SKM-1 treated with dmso at 0.1 percent for 144 hours (cell line): ENCODE data around the gene RAB24.
"Not testable (repeated sequence)": the region's sequence is repeated elsewhere in the genome, so short reads cannot be mapped to it uniquely, and the experiment has no call there.

Source experiments
- DNase-seq: peaks from one replicate; lab custom pipeline; 2025; ENCODE audit not compliant: unreplicated experiment; lab: John Stamatoyannopoulos, UW

Gene RAB24

GRCh38 chr5:177303121-177303924 lies at the start of gene RAB24, which contains the start of gene PRELID1:
TSS of gene RAB24 (minus strand) at chr5:177303719. CDS start at chr5:177303288, 431 bp downstream.
TSS of gene PRELID1 (plus strand) at chr5:177303799. CDS start at chr5:177303986, 187 bp downstream.
- peak; percentile 66 for DNase-seq

- no peak for DNase-seq
Measured at GRCh38 chr5:177353093-177353492, 49.6 kb upstream of the RAB24 start.

GRCh38 chr5:177351392-177352329 lies 48.1 kb upstream of the RAB24 start, which contains the start of gene LMAN2:
TSS of gene LMAN2 (minus strand) at chr5:177351668. CDS start at chr5:177351647, 21 bp downstream.
- peak; percentile 96 for DNase-seq

GRCh38 chr5:177350776-177351391 lies 47.4 kb upstream of the RAB24 start:
- no peak for DNase-seq

- DNase-seq: no peak
Measured at GRCh38 chr5:177349762-177350161, 46.2 kb upstream of the RAB24 start.

GRCh38 chr5:177349362-177349647 lies 45.8 kb upstream of the RAB24 start:
- DNase-seq: no peak

GRCh38 chr5:177347699-177348098 lies 44.2 kb upstream of the RAB24 start:
- no peak for DNase-seq

- DNase-seq: no peak
Measured at GRCh38 chr5:177346820-177347219, 43.3 kb upstream of the RAB24 start.

- DNase-seq: no peak
Measured at GRCh38 chr5:177344891-177345290, 41.4 kb upstream of the RAB24 start.

- no peak for DNase-seq
Measured at GRCh38 chr5:177343777-177344176, 40.3 kb upstream of the RAB24 start.

GRCh38 chr5:177343000-177343399 lies 39.5 kb upstream of the RAB24 start:
- not testable (repeated sequence) for DNase-seq

GRCh38 chr5:177339107-177339638 lies 35.7 kb upstream of the RAB24 start:
- no peak for DNase-seq

GRCh38 chr5:177338251-177339106 lies 35.0 kb upstream of the RAB24 start:
- DNase-seq: no peak

- no peak for DNase-seq
Measured at GRCh38 chr5:177336603-177337494, 33.3 kb upstream of the RAB24 start.

GRCh38 chr5:177336112-177336511 lies 32.6 kb upstream of the RAB24 start:
- DNase-seq: no peak

GRCh38 chr5:177335701-177336065 lies 32.2 kb upstream of the RAB24 start:
- DNase-seq: no peak

- DNase-seq: no peak
Measured at GRCh38 chr5:177334781-177335700, 31.5 kb upstream of the RAB24 start.

- DNase-seq: no peak
Measured at GRCh38 chr5:177334155-177334551, 30.6 kb upstream of the RAB24 start.
